Right lobe of liver (tissue), 4 donors: ENCODE measurements around the gene NPIPA8.
"Not testable (repeated sequence)": the region's sequence is repeated elsewhere in the genome, so short reads cannot be mapped to it uniquely, and the experiment has no call there.

Source experiments
- POLR2A ChIP-seq: fragments of 450-650 bp; IDR thresholded peaks from one replicate; pipeline ENCODE4 v1.6.1; 2017; ENCODE audit warnings: antibody characterized with exemption, mild to moderate bottlenecking
- TF ChIP-seq, protein P1 (sequence below), 4 donors: fragments of 200-600 bp in 3 of 4; fragments of 450-650 bp in 1 of 4; IDR thresholded peaks; one replicate each; pipeline versions ENCODE4 v1.5.1 to v1.8.0; 2016 to 2022; ENCODE audit warnings: antibody characterized with exemption in 4 of 4, mild to moderate bottlenecking in 2 of 4
- donor health status: DM: no; HTN: no; CAD: no.
- donor health status: DM: no; HTN: no; CAD: no.
- donor health status: DM: no; HTN: yes; CAD: no.

DNA sequence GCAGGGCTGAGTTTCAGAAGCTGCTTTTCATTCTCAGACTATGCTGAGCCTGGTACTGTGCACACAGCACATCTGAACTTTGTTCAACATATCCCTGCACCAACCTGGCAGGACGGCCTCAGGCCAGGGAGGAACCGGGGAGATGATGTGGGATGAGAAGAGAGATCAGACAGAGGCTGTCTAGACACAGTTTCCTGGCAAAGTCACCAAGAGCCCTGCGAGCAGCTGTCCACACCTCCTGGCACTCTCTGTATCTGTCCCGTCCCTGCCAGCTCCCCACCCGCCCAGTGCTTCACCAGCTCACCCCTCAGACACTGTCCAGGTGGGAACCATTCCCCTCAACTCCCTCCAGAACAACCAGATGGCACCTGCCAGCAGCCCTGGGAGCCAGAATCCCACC, 42.2 kb downstream of the NPIPA8 start:
- TF ChIP-seq, protein P1, sequence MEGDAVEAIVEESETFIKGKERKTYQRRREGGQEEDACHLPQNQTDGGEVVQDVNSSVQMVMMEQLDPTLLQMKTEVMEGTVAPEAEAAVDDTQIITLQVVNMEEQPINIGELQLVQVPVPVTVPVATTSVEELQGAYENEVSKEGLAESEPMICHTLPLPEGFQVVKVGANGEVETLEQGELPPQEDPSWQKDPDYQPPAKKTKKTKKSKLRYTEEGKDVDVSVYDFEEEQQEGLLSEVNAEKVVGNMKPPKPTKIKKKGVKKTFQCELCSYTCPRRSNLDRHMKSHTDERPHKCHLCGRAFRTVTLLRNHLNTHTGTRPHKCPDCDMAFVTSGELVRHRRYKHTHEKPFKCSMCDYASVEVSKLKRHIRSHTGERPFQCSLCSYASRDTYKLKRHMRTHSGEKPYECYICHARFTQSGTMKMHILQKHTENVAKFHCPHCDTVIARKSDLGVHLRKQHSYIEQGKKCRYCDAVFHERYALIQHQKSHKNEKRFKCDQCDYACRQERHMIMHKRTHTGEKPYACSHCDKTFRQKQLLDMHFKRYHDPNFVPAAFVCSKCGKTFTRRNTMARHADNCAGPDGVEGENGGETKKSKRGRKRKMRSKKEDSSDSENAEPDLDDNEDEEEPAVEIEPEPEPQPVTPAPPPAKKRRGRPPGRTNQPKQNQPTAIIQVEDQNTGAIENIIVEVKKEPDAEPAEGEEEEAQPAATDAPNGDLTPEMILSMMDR (IDR thresholded peaks at IDR 0.05) = not testable (repeated sequence)
- TF ChIP-seq POLR2A = not testable (repeated sequence)
